Spleen (tissue), 11 donors: ENCODE measurements around the gene UFSP1. TPM values are rescaled to one million over a fixed set of nuclear protein-coding genes. Genes with fewer than 3 reads are reported as not detected.

ENCODE experiments used
- DNase-seq: peaks from one replicate; pipeline ENCODE4 v3.0.0-alpha.2; 2020
- H3K27ac ChIP-seq, 8 donors: fragments of 200-600 bp; sonication (generic) in 7 of 8; 1 replicate in 4 of 8; 2 replicates in 4 of 8; pipeline versions ENCODE4 v1.5.0 to v1.8.0; 2016 to 2021; ENCODE audit warnings: inconsistent platforms in 4 of 8, mild to moderate bottlenecking in 4 of 8, moderate library complexity in 1 of 8
- H3K27me3 ChIP-seq, 7 donors: fragments of 200-600 bp; sonication (generic) in 6 of 7; replicated peaks in 1 of 7; 1 replicate in 4 of 7; 2 replicates in 3 of 7; pipeline versions ENCODE4 v1.5.0 to v1.8.0; 2016 to 2021; ENCODE audit warnings: inconsistent platforms in 3 of 7, mild to moderate bottlenecking in 1 of 7
- H3K36me3 ChIP-seq, 6 donors: fragments of 200-600 bp; sonication (generic) in 5 of 6; 1 replicate in 4 of 6; 2 replicates in 2 of 6; pipeline versions ENCODE4 v1.5.0 to v1.8.0; 2016 to 2021; ENCODE audit warnings: inconsistent platforms in 2 of 6
- H3K4me1 ChIP-seq, 6 donors: fragments of 200-600 bp; sonication (generic) in 5 of 6; 1 replicate in 3 of 6; 2 replicates in 3 of 6; pipeline versions ENCODE4 v1.5.0 to v1.8.0; 2016 to 2021; ENCODE audit warnings: inconsistent platforms in 3 of 6
- H3K4me3 ChIP-seq, 8 donors: fragments of 200-600 bp; sonication (generic) in 7 of 8; 1 replicate in 4 of 8; 2 replicates in 4 of 8; pipeline versions ENCODE4 v1.5.0 to v1.8.0; 2016 to 2021; ENCODE audit warnings: inconsistent platforms in 4 of 8, mild to moderate bottlenecking in 4 of 8, moderate library complexity in 2 of 8
- H3K9me3 ChIP-seq, 8 donors: fragments of 200-600 bp; sonication (generic) in 7 of 8; 1 replicate in 4 of 8; 2 replicates in 4 of 8; pipeline versions ENCODE4 v1.5.0 to v1.8.0; 2016 to 2021; ENCODE audit warnings: inconsistent platforms in 4 of 8
- CTCF ChIP-seq, 11 experiments: fragments of 200-600 bp in 7 of 11; fragments of 450-650 bp in 4 of 11; sonication (generic) in 4 of 11; IDR thresholded peaks in 8 of 11; conservative IDR thresholded peaks in 3 of 11; 1 replicate in 7 of 11; 2 replicates in 4 of 11; pipeline versions ENCODE4 v1.4.0 to v1.8.0; 2016 to 2021; ENCODE audit warnings: antibody characterized with exemption in 11 of 11, inconsistent platforms in 4 of 11, mild to moderate bottlenecking in 1 of 11
- POLR2A ChIP-seq, 3 donors: fragments of 450-650 bp; IDR thresholded peaks; one replicate each; pipeline ENCODE4 v1.5.1; 2017; ENCODE audit warnings: antibody characterized with exemption in 3 of 3, mild to moderate bottlenecking in 1 of 3
- POLR2AphosphoS5 ChIP-seq, 3 donors: sonication (generic); formaldehyde crosslinking; IDR thresholded peaks; one replicate each; pipeline ENCODE4 v1.5.1; 2017; ENCODE audit warnings: antibody characterized with exemption in 3 of 3
- WGBS, 5 donors: extraction: QIAGEN DNeasy Blood & Tissue Kit in 3 of 5; methylation state at CpG; one replicate each; pipeline versions ENCODE4 v1.1.5 to v1.1.7; 2013 to 2018; 5-methylcytosine and 5-hydroxymethylcytosine counted together
- intact Hi-C: fragments of 100-400 bp; cut with DNase I; formaldehyde crosslinking; loops from one replicate; pipeline ENCODE4 v1.15.0; 2023; ENCODE audit warnings: low total_unique reads
- polyA plus RNA-seq, 3 donors: library from polyadenylated mRNA; stranded (reverse); fragments of 200-250 nt; gene quantifications; one replicate each; pipeline ENCODE4 v1.2.1, GENCODE V29; 2013
- total RNA-seq, 7 donors: library from RNA; depleted of rRNA in 3 of 7; stranded (reverse); fragments of >200 nt in 3 of 7; fragmentation: NEBNext Ultra II Directional in 4 of 7; extraction: Animal tissue kit (Norgen Biotek cat#: 25700) in 4 of 7; gene quantifications; one replicate each; pipeline versions ENCODE4 v1.1.0 to v1.2.1, GENCODE V29; 2016 to 2021
- donor health status: healthy with polysubstance abuse.
- donor health status: DM: no; HTN: no; CAD: no; lungs with moderate emphysema.
- donor health status: DM: no; HTN: no; CAD: no.
- donor health status: Bipolar disorder and iron deficiency.
- donor health status: healthy.
- donor health status: DM: no; HTN: no; CAD: no.
- donor health status: DM: yes; HTN: yes; CAD: no.

UFSP1 gene
- total and polyA plus RNA-seq, 10 donors = 1.3 to 6.9 (median 3.3) TPM

GRCh38 chr7:100893910-100894721 is 4.6 kb upstream of the UFSP1 start:
- H3K27me3 ChIP-seq = peaks cover 3 to 91% (median 57%) of the 10 kb centered on the region in 7 donors
- WGBS, 5 donors = 44 to 50% (median 46%) methylated on average over 23 to 40 of the region's 40 CpGs
- peak overlapping the region in 4 of 8 donors; percentile 11 to 51 (median 30) for H3K27ac ChIP-seq
- H3K4me1 ChIP-seq = peaks cover 22 to 58% (median 47%) of the 10 kb centered on the region in 6 donors
- no peaks in the 10 kb centered on the region for H3K9me3 ChIP-seq
- peak; percentile 75 for DNase-seq
- intact Hi-C loops = no loop called here
- peak overlapping the region in 4 of 8 donors; percentile 34 to 73 (median 45) for H3K4me3 ChIP-seq
- TF ChIP-seq CTCF (IDR thresholded peaks at IDR 0.05 in 8 of 11, conservative IDR thresholded peaks at IDR 0.05 in 3 of 11) (no peak), POLR2A (IDR thresholded peaks at IDR 0.05) (no peak), POLR2AphosphoS5 (IDR thresholded peaks at IDR 0.05) (no peak)
- H3K36me3 ChIP-seq = no peaks in the 10 kb centered on the region

- H3K27me3 ChIP-seq = peaks cover 3 to 84% (median 53%) of the 10 kb centered on the region in 7 donors
- no peak overlapping the region for H3K27ac ChIP-seq
- DNase-seq = peak; percentile 76
- no peak for TF ChIP-seq POLR2AphosphoS5 (IDR thresholded peaks at IDR 0.05)
- no peak for TF ChIP-seq POLR2A (IDR thresholded peaks at IDR 0.05)
- no peak for TF ChIP-seq CTCF (IDR thresholded peaks at IDR 0.05 in 8 of 11, conservative IDR thresholded peaks at IDR 0.05 in 3 of 11)
- H3K4me1 ChIP-seq = peaks cover 27 to 65% (median 54%) of the 10 kb centered on the region in 6 donors
- 88 to 93% (median 92%) methylated on average over 19 to 32 of the region's 32 CpGs for WGBS, 5 donors
- peaks cover 0 to 4% (median 2%) of the 10 kb centered on the region in 6 donors for H3K36me3 ChIP-seq
- H3K9me3 ChIP-seq = no peaks in the 10 kb centered on the region
- intact Hi-C loops = no loop called here
- H3K4me3 ChIP-seq = peak overlapping the region in 1 of 8 donors; percentile 73
Measured at GRCh38 chr7:100893318-100893895, 3.9 kb upstream of the UFSP1 start.

- Histone ChIP-seq H3K27ac (no peak overlapping the region), H3K4me3 (no peak overlapping the region), H3K9me3 (no peaks in the 10 kb centered on the region), H3K4me1 (peaks cover 35 to 73% (median 62%) of the 10 kb centered on the region in 6 donors), H3K36me3 (peaks cover 0 to 12% (median 8%) of the 10 kb centered on the region in 6 donors), H3K27me3 (peaks cover 3 to 77% (median 48%) of the 10 kb centered on the region in 7 donors)
- peak; percentile 80 for DNase-seq
- WGBS, 5 donors = 86 to 92% (median 89%) methylated on average over 23 to 44 of the region's 44 CpGs
- intact Hi-C loops = no loop called here
- TF ChIP-seq CTCF (IDR thresholded peaks at IDR 0.05 in 8 of 11, conservative IDR thresholded peaks at IDR 0.05 in 3 of 11) = no peak
- TF ChIP-seq POLR2AphosphoS5 (IDR thresholded peaks at IDR 0.05) = no peak
- TF ChIP-seq POLR2A (IDR thresholded peaks at IDR 0.05) = no peak
Measured at GRCh38 chr7:100892364-100893317, 3.1 kb upstream of the UFSP1 start.
